Chondrocyte (in vitro differentiated cells): Measurements from ENCODE around the gene RRP12. TPM values are rescaled to one million over a fixed set of nuclear protein-coding genes. Genes with fewer than 3 reads are reported as not detected.

Experiments used
- DNase-seq: peaks from one replicate; pipeline ENCODE4 v3.0.0; 2021; ENCODE audit warnings: mixed read lengths, low spot score
- H3K27ac Mint-ChIP-seq: one replicate; pipeline ENCODE4 v1.8.0; 2021; ENCODE audit warnings: mild to moderate bottlenecking, moderate library complexity, mixed read lengths; ENCODE audit not compliant: unreplicated experiment
- H3K27me3 Mint-ChIP-seq: 2 replicates; pipeline ENCODE4 v1.8.0; 2021; ENCODE audit warnings: low read depth, mixed read lengths
- H3K36me3 Mint-ChIP-seq: 2 replicates; pipeline ENCODE4 v1.8.0; 2021; ENCODE audit warnings: low read depth, mixed read lengths
- H3K4me1 Mint-ChIP-seq: 2 replicates; pipeline ENCODE4 v1.8.0; 2021; ENCODE audit warnings: low read depth, mild to moderate bottlenecking, mixed read lengths
- H3K4me3 Mint-ChIP-seq: one replicate; pipeline ENCODE4 v1.8.0; 2021; ENCODE audit warnings: mild to moderate bottlenecking, moderate library complexity, mixed read lengths; ENCODE audit not compliant: unreplicated experiment
- H3K9me3 Mint-ChIP-seq: 2 replicates; pipeline ENCODE4 v1.8.0; 2021; ENCODE audit warnings: low read depth, mixed read lengths
- total RNA-seq: library from RNA; stranded (reverse); gene quantifications from 3 replicates; pipeline ENCODE4 v1.2.1, GENCODE V29; 2021
- TF ChIP-seq, protein P1 (sequence below): fragments of 200-600 bp; sonication (generic); IDR thresholded peaks from 2 replicates; pipeline ENCODE4 v1.5.0; 2021; ENCODE audit warnings: antibody characterized with exemption, mild to moderate bottlenecking, moderate library complexity

Gene RRP12
- total RNA-seq, 1 donor from 2014 or later, result 22.1 TPM

DNA sequence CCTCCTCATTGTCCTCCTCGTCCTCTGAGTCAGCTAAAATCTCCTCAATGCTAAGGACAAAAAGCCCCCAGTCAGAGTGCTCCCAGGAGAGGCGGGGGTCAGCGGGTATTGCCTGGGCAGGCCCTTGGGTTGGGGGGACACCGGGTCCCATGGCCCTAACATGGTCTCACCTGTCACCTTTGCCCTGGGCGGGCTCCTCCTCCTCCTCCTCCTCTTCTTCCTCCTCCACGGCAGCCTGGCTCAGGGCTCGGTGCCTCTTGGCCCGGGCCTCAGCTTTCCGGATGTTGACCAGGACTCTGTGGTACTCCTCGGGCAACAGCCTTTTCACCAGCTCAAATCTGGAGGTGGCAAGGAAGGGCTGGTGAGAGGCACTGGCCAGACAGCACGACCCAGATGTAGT lies 34.6 kb downstream of the RRP12 start:
- Mint-ChIP-seq H3K4me1 (no peaks in the 10 kb centered on the region), H3K36me3 (peaks cover 38% of the 10 kb centered on the region), H3K9me3 (no peaks in the 10 kb centered on the region), H3K4me3 (no peak overlapping the region), H3K27me3 (no peaks in the 10 kb centered on the region), H3K27ac (no peak overlapping the region)
- TF ChIP-seq, protein P1, sequence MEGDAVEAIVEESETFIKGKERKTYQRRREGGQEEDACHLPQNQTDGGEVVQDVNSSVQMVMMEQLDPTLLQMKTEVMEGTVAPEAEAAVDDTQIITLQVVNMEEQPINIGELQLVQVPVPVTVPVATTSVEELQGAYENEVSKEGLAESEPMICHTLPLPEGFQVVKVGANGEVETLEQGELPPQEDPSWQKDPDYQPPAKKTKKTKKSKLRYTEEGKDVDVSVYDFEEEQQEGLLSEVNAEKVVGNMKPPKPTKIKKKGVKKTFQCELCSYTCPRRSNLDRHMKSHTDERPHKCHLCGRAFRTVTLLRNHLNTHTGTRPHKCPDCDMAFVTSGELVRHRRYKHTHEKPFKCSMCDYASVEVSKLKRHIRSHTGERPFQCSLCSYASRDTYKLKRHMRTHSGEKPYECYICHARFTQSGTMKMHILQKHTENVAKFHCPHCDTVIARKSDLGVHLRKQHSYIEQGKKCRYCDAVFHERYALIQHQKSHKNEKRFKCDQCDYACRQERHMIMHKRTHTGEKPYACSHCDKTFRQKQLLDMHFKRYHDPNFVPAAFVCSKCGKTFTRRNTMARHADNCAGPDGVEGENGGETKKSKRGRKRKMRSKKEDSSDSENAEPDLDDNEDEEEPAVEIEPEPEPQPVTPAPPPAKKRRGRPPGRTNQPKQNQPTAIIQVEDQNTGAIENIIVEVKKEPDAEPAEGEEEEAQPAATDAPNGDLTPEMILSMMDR, result no peak
- DNase-seq, result no peak

DNA sequence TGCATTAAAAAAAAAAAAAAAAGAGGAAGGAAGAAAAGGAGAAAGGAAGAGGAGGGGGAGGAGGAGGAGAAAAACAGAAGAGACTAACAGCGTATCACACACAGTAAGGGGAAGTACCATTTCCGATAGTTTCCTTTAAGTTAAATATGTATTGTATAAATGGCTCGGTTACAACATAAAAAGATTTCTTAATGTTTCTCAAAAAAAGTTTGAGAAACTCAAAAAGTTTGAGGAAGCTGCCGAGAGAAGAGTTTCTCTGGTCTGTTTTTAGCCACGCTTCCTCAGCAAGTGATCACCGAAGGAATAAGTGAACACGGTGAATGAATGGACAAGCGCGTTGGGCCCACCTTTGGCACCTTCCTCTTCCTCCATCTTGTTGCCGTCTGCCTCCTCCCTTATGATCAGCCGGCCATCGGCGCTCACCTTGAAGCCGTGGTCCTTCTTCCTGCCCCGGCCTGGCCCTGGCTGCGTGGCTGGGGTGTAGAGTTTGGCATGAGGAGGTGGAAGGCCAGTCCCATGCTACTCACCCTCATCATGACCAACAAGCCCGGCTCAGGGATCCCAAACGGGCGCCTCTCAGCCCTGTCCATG lies 35.3 kb downstream of the RRP12 start:
- no peak for DNase-seq
- H3K27ac Mint-ChIP-seq, result no peak overlapping the region
- H3K4me1 Mint-ChIP-seq, result no peaks in the 10 kb centered on the region
- TF ChIP-seq, protein P1, result no peak
- H3K9me3 Mint-ChIP-seq, result no peaks in the 10 kb centered on the region
- H3K4me3 Mint-ChIP-seq, result no peak overlapping the region
- H3K36me3 Mint-ChIP-seq, result peaks cover 35% of the 10 kb centered on the region
- H3K27me3 Mint-ChIP-seq, result no peaks in the 10 kb centered on the region

DNA sequence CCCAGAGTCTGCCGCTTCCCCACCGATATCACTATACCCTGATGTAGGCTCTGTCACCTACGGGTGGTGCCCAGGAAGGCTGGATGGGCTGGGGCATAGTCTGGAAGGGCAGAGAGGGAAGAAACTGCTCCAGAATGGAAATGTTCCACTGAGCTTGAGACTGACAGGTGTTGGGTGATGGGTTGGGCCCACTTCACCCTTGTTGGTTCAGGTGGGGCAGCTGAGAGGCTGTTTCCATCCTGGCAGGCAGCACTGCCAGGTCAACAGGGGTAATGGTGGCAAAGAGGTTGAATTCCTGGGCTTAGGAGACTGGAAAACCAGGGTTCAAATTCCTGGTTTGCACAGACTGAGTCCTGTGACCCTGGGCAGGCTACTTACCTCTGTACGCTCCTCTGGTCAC lies 38.1 kb downstream of the RRP12 start:
- TF ChIP-seq, protein P1, result no peak
- Mint-ChIP-seq H3K9me3 (no peaks in the 10 kb centered on the region), H3K4me1 (no peaks in the 10 kb centered on the region), H3K27ac (no peak overlapping the region), H3K36me3 (peaks cover 37% of the 10 kb centered on the region), H3K27me3 (no peaks in the 10 kb centered on the region), H3K4me3 (no peak overlapping the region)
- no peak for DNase-seq

DNA sequence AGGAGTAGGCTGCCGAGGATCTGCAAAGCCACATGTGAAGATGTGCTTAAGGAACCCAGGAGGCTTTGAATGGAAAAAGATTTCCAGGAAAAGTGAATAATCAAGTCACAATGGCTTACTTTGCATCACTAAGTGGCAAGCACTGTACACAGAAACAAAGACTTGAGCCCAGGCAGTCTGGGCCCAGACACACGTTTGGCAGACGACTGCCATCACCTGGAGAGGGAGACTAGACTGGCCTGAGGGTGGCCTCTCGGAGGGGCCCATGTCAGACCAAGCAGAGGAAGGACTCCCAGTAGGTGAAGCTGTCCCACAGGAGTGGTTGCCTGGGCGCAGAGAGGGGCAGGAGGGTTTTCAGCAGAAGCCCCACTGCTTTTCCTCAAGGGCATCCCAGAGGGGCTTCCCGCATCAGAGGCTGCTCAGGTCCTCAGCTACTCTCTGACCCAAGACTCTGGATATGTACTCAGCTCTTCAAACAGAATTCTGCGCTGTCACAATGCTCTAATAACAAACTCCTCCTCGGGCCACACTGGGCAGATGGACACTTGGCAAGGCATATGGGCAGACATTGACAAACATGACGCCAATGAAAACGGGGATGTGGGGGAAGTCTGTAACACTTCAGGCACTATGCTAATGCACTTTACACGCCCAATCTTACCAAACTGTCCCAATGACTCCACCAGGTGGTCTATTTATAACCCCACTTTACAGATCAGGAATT lies 38.7 kb downstream of the RRP12 start:
- Mint-ChIP-seq H3K4me3 (no peak overlapping the region), H3K4me1 (no peaks in the 10 kb centered on the region), H3K36me3 (peaks cover 38% of the 10 kb centered on the region), H3K27me3 (no peaks in the 10 kb centered on the region), H3K9me3 (no peaks in the 10 kb centered on the region), H3K27ac (no peak overlapping the region)
- TF ChIP-seq, protein P1, result no peak
- DNase-seq, result no peak

DNA sequence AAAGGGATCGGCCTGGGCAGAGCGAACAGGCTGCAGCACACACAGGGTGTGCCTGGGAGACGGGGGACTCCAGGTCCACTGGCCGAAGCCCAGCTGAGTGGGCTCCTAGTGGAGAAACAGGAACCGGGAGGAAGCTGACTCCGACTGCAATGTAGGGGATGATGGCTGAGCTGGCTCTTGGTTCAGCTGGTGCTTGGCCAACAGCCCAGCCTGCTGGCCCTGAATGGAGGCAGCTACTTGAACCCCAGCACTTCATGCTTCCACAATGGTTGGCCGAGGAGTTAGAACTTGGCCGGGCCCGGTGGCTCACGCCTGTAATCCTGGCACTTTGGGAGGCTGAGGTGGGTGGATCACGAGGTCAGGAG lies 39.6 kb downstream of the RRP12 start:
- no peak for DNase-seq
- Mint-ChIP-seq H3K4me3 (no peak overlapping the region), H3K27ac (no peak overlapping the region), H3K9me3 (no peaks in the 10 kb centered on the region), H3K36me3 (peaks cover 37% of the 10 kb centered on the region), H3K27me3 (no peaks in the 10 kb centered on the region), H3K4me1 (no peaks in the 10 kb centered on the region)
- TF ChIP-seq, protein P1, result no peak
